H9 (cell line): ENCODE results near the gene OR2AK2. TPM values are rescaled to one million over a fixed set of nuclear protein-coding genes. Genes with fewer than 3 reads are reported as not detected.

Experiments
- DNase-seq: peaks from one replicate; pipeline ENCODE4 v3.0.0-alpha.2; 2017
- H2AFZ ChIP-seq: one replicate; pipeline ENCODE4 v1.6.1; 2013; ENCODE audit warnings: mild to moderate bottlenecking, low read length, control low read depth, moderate library complexity
- H2AK5ac ChIP-seq: 2 replicates; pipeline ENCODE4 v1.6.1; 2013; ENCODE audit warnings: low read length, control low read depth, mixed read lengths; ENCODE audit not compliant: insufficient read length
- H2BK120ac ChIP-seq: one replicate; pipeline ENCODE4 v1.6.1; 2013; ENCODE audit warnings: low read depth, mild to moderate bottlenecking, low read length, control low read depth, inconsistent platforms; ENCODE audit not compliant: poor library complexity, severe bottlenecking
- H2BK12ac ChIP-seq: 2 replicates; pipeline ENCODE4 v1.6.1; 2013; ENCODE audit warnings: low read length, control low read depth, mixed read lengths, low read depth; ENCODE audit not compliant: insufficient read length
- H2BK15ac ChIP-seq: 2 replicates; pipeline ENCODE4 v1.6.1; 2013; ENCODE audit warnings: low read depth, low read length, control low read depth
- H2BK20ac ChIP-seq: one replicate; pipeline ENCODE4 v1.6.1; 2013; ENCODE audit warnings: low read depth, mild to moderate bottlenecking, low read length, control low read depth, inconsistent platforms; ENCODE audit not compliant: poor library complexity, severe bottlenecking
- H2BK5ac ChIP-seq: 2 replicates; pipeline ENCODE4 v1.6.1; 2013; ENCODE audit warnings: low read length, control low read depth, mixed read lengths; ENCODE audit not compliant: insufficient read length
- H3K14ac ChIP-seq: 2 replicates; pipeline ENCODE4 v1.6.1; 2013; ENCODE audit warnings: low read length, control low read depth; ENCODE audit not compliant: insufficient read depth
- H3K18ac ChIP-seq: 2 replicates; pipeline ENCODE4 v1.6.1; 2013; ENCODE audit warnings: low read depth, mild to moderate bottlenecking, mixed read lengths, low read length, control low read depth; ENCODE audit not compliant: insufficient read length
- H3K23ac ChIP-seq: 2 replicates; pipeline ENCODE4 v1.6.1; 2013; ENCODE audit warnings: low read length, control low read depth, mixed read lengths, low read depth; ENCODE audit not compliant: insufficient read length
- H3K23me2 ChIP-seq: 2 replicates; pipeline ENCODE4 v1.6.1; 2013; ENCODE audit warnings: low read depth, mild to moderate bottlenecking, mixed read lengths, low read length, control low read depth; ENCODE audit not compliant: insufficient read length, poor library complexity, severe bottlenecking
- H3K27ac ChIP-seq: 2 replicates; pipeline ENCODE4 v1.5.1; 2013; ENCODE audit warnings: low read length, control low read depth, mixed read lengths, low read depth; ENCODE audit not compliant: insufficient read length
- H3K27me3 ChIP-seq: 2 replicates; pipeline ENCODE4 v1.6.1; 2013; ENCODE audit warnings: low read length, control low read depth, inconsistent platforms; ENCODE audit not compliant: insufficient read depth
- H3K4ac ChIP-seq: 2 replicates; pipeline ENCODE4 v1.6.1; 2013; ENCODE audit warnings: low read depth, mild to moderate bottlenecking, control low read depth, inconsistent platforms, low read length, moderate library complexity
- H3K4me1 ChIP-seq: 2 replicates; pipeline ENCODE4 v1.6.1; 2013; ENCODE audit warnings: low read length, control low read depth, inconsistent platforms; ENCODE audit not compliant: insufficient read depth
- H3K4me2 ChIP-seq: 2 replicates; pipeline ENCODE4 v1.6.1; 2013; ENCODE audit warnings: low read length, control low read depth, mixed read lengths; ENCODE audit not compliant: insufficient read length, insufficient read depth
- H3K56ac ChIP-seq: 2 replicates; pipeline ENCODE4 v1.6.1; 2013; ENCODE audit warnings: low read depth, mild to moderate bottlenecking, mixed read lengths, low read length, control low read depth; ENCODE audit not compliant: insufficient read length
- H3K79me1 ChIP-seq: 2 replicates; pipeline ENCODE4 v1.6.1; 2013; ENCODE audit warnings: low read depth, mild to moderate bottlenecking, moderate library complexity, low read length, control low read depth, inconsistent platforms; ENCODE audit not compliant: insufficient read depth, poor library complexity, severe bottlenecking
- H3K79me2 ChIP-seq: 2 replicates; pipeline ENCODE4 v1.6.1; 2013; ENCODE audit warnings: low read length, control low read depth, inconsistent platforms; ENCODE audit not compliant: insufficient read depth
- H3K9ac ChIP-seq: 2 replicates; pipeline ENCODE4 v1.6.1; 2013; ENCODE audit warnings: low read length, control low read depth, mixed read lengths; ENCODE audit not compliant: insufficient read length; ENCODE audit errors: extremely low read depth
- H3K9me3 ChIP-seq: one replicate; pipeline ENCODE4 v1.6.1; 2013; ENCODE audit warnings: low read depth, low read length, inconsistent platforms; ENCODE audit not compliant: control insufficient read depth
- H3T11ph ChIP-seq: one replicate; pipeline ENCODE4 v1.6.1; 2013; ENCODE audit warnings: mild to moderate bottlenecking, low read length, control low read depth, inconsistent platforms
- H4K20me1 ChIP-seq: one replicate; pipeline ENCODE4 v1.6.1; 2013; ENCODE audit not compliant: control insufficient read depth, insufficient read length, insufficient read depth
- H4K5ac ChIP-seq: 2 replicates; pipeline ENCODE4 v1.6.1; 2013; ENCODE audit warnings: low read depth, mild to moderate bottlenecking, mixed read lengths, low read length, control low read depth; ENCODE audit not compliant: insufficient read length
- H4K8ac ChIP-seq: replicated peaks from 2 replicates; pipeline ENCODE4 v1.6.1; 2013; ENCODE audit warnings: low read length, control low read depth, mixed read lengths, low read depth; ENCODE audit not compliant: insufficient read length
- H4K91ac ChIP-seq: 2 replicates; pipeline ENCODE4 v1.6.1; 2013; ENCODE audit warnings: low read depth, mild to moderate bottlenecking, moderate library complexity, mixed read lengths, low read length, control low read depth; ENCODE audit not compliant: insufficient read length
- H3K27ac Mint-ChIP-seq, 3 experiments: 2 replicates in 2 of 3; 3 replicates in 1 of 3; pipeline ENCODE4 v1.8.0; 2020 to 2021; ENCODE audit warnings: mixed read lengths in 3 of 3, mild to moderate bottlenecking in 1 of 3, moderate library complexity in 1 of 3
- H3K27me3 Mint-ChIP-seq: 2 replicates; pipeline ENCODE4 v1.8.0; 2021; ENCODE audit warnings: low read depth, mild to moderate bottlenecking, moderate library complexity, mixed read lengths
- H3K36me3 Mint-ChIP-seq, 3 experiments: 2 replicates in 2 of 3; 3 replicates in 1 of 3; pipeline ENCODE4 v1.8.0; 2020 to 2021; ENCODE audit warnings: low read depth in 3 of 3, mixed read lengths in 3 of 3; ENCODE audit not compliant: insufficient read depth in 1 of 3
- H3K4me1 Mint-ChIP-seq, 2 experiments: 2 replicates each; pipeline ENCODE4 v1.8.0; 2020; ENCODE audit warnings: mixed read lengths in 2 of 2
- H3K4me3 Mint-ChIP-seq, 2 experiments: 2 replicates in 1 of 2; 3 replicates in 1 of 2; pipeline ENCODE4 v1.8.0; 2020 to 2021; ENCODE audit warnings: mild to moderate bottlenecking in 2 of 2, mixed read lengths in 2 of 2, moderate library complexity in 1 of 2
- H3K9me3 Mint-ChIP-seq, 2 experiments: 2 replicates in 1 of 2; 3 replicates in 1 of 2; pipeline ENCODE4 v1.8.0; 2020; ENCODE audit warnings: mild to moderate bottlenecking in 2 of 2, mixed read lengths in 2 of 2, moderate library complexity in 1 of 2
- CTCF ChIP-seq: fragments of 200-600 bp; sonication (generic); conservative IDR thresholded peaks from 3 replicates; pipeline ENCODE4 v1.8.0; 2021; ENCODE audit warnings: antibody characterized with exemption, mild to moderate bottlenecking
- WGBS: extraction: QIAGEN DNeasy Blood & Tissue Kit; methylation state at CpG from one replicate; pipeline ENCODE4 v1.1.7; 2013; ENCODE audit warnings: missing lambda C conversion rate, low lambda C conversion rate, mixed read lengths; ENCODE audit not compliant: insufficient read length; ENCODE audit errors: extremely low coverage; 5-methylcytosine and 5-hydroxymethylcytosine counted together
- total RNA-seq: library from RNA; stranded (reverse); gene quantifications from 2 replicates; pipeline ENCODE4 v1.2.1, GENCODE V29; 2021

OR2AK2 gene
- total RNA-seq, 1 experiment from 2014 or later: not detected

GRCh38 chr1:247966532-247967204 lies 1.6 kb downstream of the OR2AK2 start:
- Histone ChIP-seq H2BK15ac (no peak overlapping the region), H3K4me1 (no peaks in the 10 kb centered on the region), H3K27me3 (no peaks in the 10 kb centered on the region), H3K23me2 (no peaks in the 10 kb centered on the region), H3K9ac (no peak overlapping the region), H4K8ac (no peak overlapping the region), H2BK12ac (no peak overlapping the region), H3K14ac (no peak overlapping the region), H3K79me1 (no peaks in the 10 kb centered on the region), H2BK20ac (no peak overlapping the region), H4K91ac (no peak overlapping the region), H4K20me1 (no peaks in the 10 kb centered on the region), H3K4ac (no peak overlapping the region), H3K27ac (no peak overlapping the region), H3K23ac (no peak overlapping the region), H3K18ac (no peak overlapping the region), H2BK5ac (no peak overlapping the region), H3K56ac (no peak overlapping the region), H2AFZ (no peak overlapping the region), H3K79me2 (no peaks in the 10 kb centered on the region), H4K5ac (no peak overlapping the region), H3K4me2 (no peak overlapping the region), H3T11ph (no peak overlapping the region), H2AK5ac (no peak overlapping the region), H3K9me3 (peaks cover 56% of the 10 kb centered on the region), H2BK120ac (no peak overlapping the region)
- H3K36me3 Mint-ChIP-seq: peaks cover 0 to 6% (median 0%) of the 10 kb centered on the region in 3 experiments; a peak in 3 of 7 replicates
- H3K27ac Mint-ChIP-seq: no peak overlapping the region
- no peak overlapping the region for H3K4me3 Mint-ChIP-seq
- H3K9me3 Mint-ChIP-seq: peaks cover 77 to 80% of the 10 kb centered on the region in 2 experiments
- no peak for DNase-seq
- H3K4me1 Mint-ChIP-seq: no peaks in the 10 kb centered on the region
- WGBS: no CpG with 5 or more reads among the region's 5 CpGs
- H3K27me3 Mint-ChIP-seq: no peaks in the 10 kb centered on the region
- no peak for TF ChIP-seq CTCF
